A673 (cell line): ENCODE measurements around the gene CHST1. TPM values are rescaled to one million over a fixed set of nuclear protein-coding genes. Genes with fewer than 3 reads are reported as not detected.

Experiments
- BruUV-seq: library from RNA; stranded (reverse); fragments of 400-500 nt; replicated peaks from 2 replicates; lab custom pipeline; 2021; lab: Mats Ljungman, UMichigan
- CTCF ChIA-PET: fragments of 300-600 bp; sonication (Branson Sonifier 250); formaldehyde crosslinking; loops from one replicate; lab custom pipeline; 2022; ENCODE audit warnings: antibody characterized with exemption; lab: Charles Lee
- POLR2A ChIA-PET: fragments of 300-600 bp; sonication (Branson Sonifier 250); formaldehyde crosslinking; loops from one replicate; lab custom pipeline; 2022; ENCODE audit warnings: antibody characterized with exemption; ENCODE audit not compliant: low non-redundant PET; lab: Charles Lee
- DNase-seq: peaks from one replicate; pipeline ENCODE4 v3.0.0-alpha.2; 2015; ENCODE audit warnings: low spot score
- H3K27ac ChIP-seq: fragments of 200-600 bp; sonication (generic); 2 replicates; pipeline ENCODE4 v1.5.1; 2016; ENCODE audit warnings: mixed run types, low read depth, mild to moderate bottlenecking, mixed read lengths, antibody characterized with exemption, low read length; ENCODE audit not compliant: poor library complexity, severe bottlenecking
- H3K27me3 ChIP-seq: fragments of 200-600 bp; sonication (generic); replicated peaks from 2 replicates; pipeline ENCODE4 v1.6.1; 2017; ENCODE audit warnings: mixed run types, low read depth, mild to moderate bottlenecking, mixed read lengths, antibody characterized with exemption, low read length; ENCODE audit not compliant: insufficient read depth, poor library complexity
- H3K36me3 ChIP-seq: fragments of 200-600 bp; sonication (generic); 2 replicates; pipeline ENCODE4 v1.6.1; 2016; ENCODE audit warnings: mixed run types, mild to moderate bottlenecking, mixed read lengths, antibody characterized with exemption, low read length; ENCODE audit not compliant: insufficient read depth, poor library complexity, severe bottlenecking
- H3K4me1 ChIP-seq: fragments of 200-600 bp; sonication (generic); 2 replicates; pipeline ENCODE4 v1.6.1; 2017; ENCODE audit warnings: mixed run types, mild to moderate bottlenecking, mixed read lengths, antibody characterized with exemption, low read length; ENCODE audit not compliant: insufficient read depth, poor library complexity, severe bottlenecking
- H3K4me3 ChIP-seq: fragments of 200-600 bp; sonication (generic); 2 replicates; pipeline ENCODE4 v1.5.1; 2016; ENCODE audit warnings: low read depth, mixed run types, mild to moderate bottlenecking, mixed read lengths, low read length; ENCODE audit not compliant: poor library complexity, severe bottlenecking
- H3K9me3 ChIP-seq: fragments of 200-600 bp; sonication (generic); 2 replicates; pipeline ENCODE4 v1.6.1; 2016; ENCODE audit warnings: mixed run types, low read depth, mild to moderate bottlenecking, mixed read lengths, antibody characterized with exemption, low read length; ENCODE audit not compliant: poor library complexity, severe bottlenecking
- CTCF ChIP-seq: fragments of 300-800, 200-600 bp; sonication (generic); conservative IDR thresholded peaks from 2 replicates; pipeline ENCODE4 v1.5.1; 2017; ENCODE audit warnings: low read depth, mild to moderate bottlenecking, antibody characterized with exemption, low read length, moderate library complexity, mixed read lengths
- EZH2 ChIP-seq: fragments of 200-600 bp; sonication (generic); IDR thresholded peaks from 2 replicates; pipeline ENCODE4 v1.6.1; 2017; ENCODE audit warnings: borderline replicate concordance, low read depth, mild to moderate bottlenecking, mixed read lengths, antibody characterized with exemption, low read length; ENCODE audit not compliant: poor library complexity, severe bottlenecking
- intact Hi-C: fragments of 100-400 bp; cut with micrococcal nuclease; formaldehyde crosslinking; loops from one replicate; pipeline ENCODE4 v1.10.0; 2022; ENCODE audit not compliant: unreplicated experiment
- total RNA-seq: library from RNA; stranded (reverse); gene quantifications from 2 replicates; pipeline ENCODE4 v1.2.3, GENCODE V29; 2021

Gene CHST1
- total RNA-seq, 1 experiment from 2014 or later, result 17.0 TPM

- POLR2A ChIA-PET, result interaction anchor here (0.7 kb wide), 1 partner anchor 8 kb away, joined by 4 read pairs; no protein-coding TSS in a partner anchor
- intact Hi-C loops, result no loop called here
- CTCF ChIA-PET, result no interaction called here
- Histone ChIP-seq H3K27me3 (no peaks in the 10 kb centered on the region), H3K36me3 (no peaks in the 10 kb centered on the region), H3K9me3 (no peaks in the 10 kb centered on the region), H3K27ac (no peak overlapping the region), H3K4me1 (no peaks in the 10 kb centered on the region), H3K4me3 (no peak overlapping the region)
- no peak for DNase-seq
- TF ChIP-seq CTCF, result no peak
- no peak for TF ChIP-seq EZH2
- BruUV-seq, result no TSS peak
These were observed 7.2 kb upstream of the CHST1 start for GRCh38 chr11:45672593-45672992.

GRCh38 chr11:45671246-45672171, 6.1 kb upstream of the CHST1 start:
- Histone ChIP-seq H3K27ac (no peak overlapping the region), H3K4me1 (no peaks in the 10 kb centered on the region), H3K27me3 (no peaks in the 10 kb centered on the region), H3K36me3 (no peaks in the 10 kb centered on the region), H3K4me3 (no peak overlapping the region), H3K9me3 (no peaks in the 10 kb centered on the region)
- no TSS peak for BruUV-seq
- DNase-seq, result no peak
- intact Hi-C loops, result no loop called here
- ChIA-PET CTCF (no interaction called here), POLR2A (no interaction called here)
- TF ChIP-seq CTCF (0 out of 2 replicates have a peak, but pooled peaks have one; percentile 23), EZH2 (no peak)

- intact Hi-C loops, result no loop called here
- no peaks in the 10 kb centered on the region for H3K4me1 ChIP-seq
- H3K4me3 ChIP-seq, result no peak overlapping the region
- TF ChIP-seq CTCF, result no peak
- TF ChIP-seq EZH2, result no peak
- DNase-seq, result no peak
- no peak overlapping the region for H3K27ac ChIP-seq
- no peaks in the 10 kb centered on the region for H3K36me3 ChIP-seq
- ChIA-PET CTCF (no interaction called here), POLR2A (no interaction called here)
- H3K27me3 ChIP-seq, result peaks cover 7% of the 10 kb centered on the region
- no TSS peak for BruUV-seq
- H3K9me3 ChIP-seq, result no peaks in the 10 kb centered on the region
These were observed 5.1 kb upstream of the CHST1 start for GRCh38 chr11:45670386-45671135.
